GM19099 (cell line): ENCODE data around the gene NEIL3.

Experiments used
- POLR2A ChIP-seq: IDR thresholded peaks from 3 replicates; pipeline ENCODE4 v1.6.1; 2011; ENCODE audit warnings: low read depth; ENCODE audit not compliant: insufficient read length; ENCODE audit errors: extremely low read depth

NEIL3 gene

GRCh38 chr4:177405508-177405907 lies 95.8 kb downstream of the NEIL3 start:
- TF ChIP-seq POLR2A = no peak

- no peak for TF ChIP-seq POLR2A
These were observed 98.3 kb downstream of the NEIL3 start for GRCh38 chr4:177408023-177408422.

GRCh38 chr4:177410566-177410965 lies 100.9 kb downstream of the NEIL3 start:
- no peak for TF ChIP-seq POLR2A

GRCh38 chr4:177411996-177412395 lies 102.3 kb downstream of the NEIL3 start:
- no peak for TF ChIP-seq POLR2A
